Lower lobe of right lung (tissue), 2 donors: Measurements from ENCODE around the gene CDKN2AIP. TPM values are rescaled to one million over a fixed set of nuclear protein-coding genes. Genes with fewer than 3 reads are reported as not detected.

ENCODE experiments used
- ATAC-seq, 2 donors: fragments of 200-7000 bp; cut with Tn5 transposase; one replicate each; pipeline ENCODE4 v1.9.1; 2020 to 2022; ENCODE audit warnings: mild to moderate bottlenecking in 2 of 2, moderate library complexity in 2 of 2
- DNase-seq: peaks from one replicate; pipeline ENCODE4 v3.0.0-alpha.2; 2020
- H3K27ac ChIP-seq: fragments of 200-600 bp; one replicate; pipeline ENCODE4 v1.8.0; 2022
- H3K27me3 ChIP-seq: fragments of 200-600 bp; one replicate; pipeline ENCODE4 v1.8.0; 2022; ENCODE audit warnings: low read depth
- H3K36me3 ChIP-seq: fragments of 200-600 bp; one replicate; pipeline ENCODE4 v1.8.0; 2022; ENCODE audit warnings: mild to moderate bottlenecking
- H3K4me1 ChIP-seq: fragments of 200-600 bp; one replicate; pipeline ENCODE4 v1.8.0; 2022
- H3K4me3 ChIP-seq: fragments of 200-600 bp; one replicate; pipeline ENCODE4 v1.8.0; 2022; ENCODE audit warnings: mild to moderate bottlenecking
- H3K9me3 ChIP-seq: fragments of 200-600 bp; one replicate; pipeline ENCODE4 v1.8.0; 2022
- CTCF ChIP-seq: fragments of 200-600 bp; IDR thresholded peaks from one replicate; pipeline ENCODE4 v1.8.0; 2022; ENCODE audit warnings: antibody characterized with exemption, mild to moderate bottlenecking
- intact Hi-C: fragments of 100-400 bp; cut with DNase I; formaldehyde crosslinking; loops from one replicate; pipeline ENCODE4 v1.11.0; 2022
- total RNA-seq: library from RNA; stranded (reverse); fragmentation: NEBNext Ultra II Directional; extraction: Animal tissue kit (Norgen Biotek cat#: 25700); gene quantifications from one replicate; pipeline ENCODE4 v1.2.1, GENCODE V29; 2021
- donor health status: DM: no; HTN: yes; CAD: no; lungs with severe emphysema.

CDKN2AIP gene
- total RNA-seq, 1 donor from 2014 or later, result 15.4 TPM

DNA sequence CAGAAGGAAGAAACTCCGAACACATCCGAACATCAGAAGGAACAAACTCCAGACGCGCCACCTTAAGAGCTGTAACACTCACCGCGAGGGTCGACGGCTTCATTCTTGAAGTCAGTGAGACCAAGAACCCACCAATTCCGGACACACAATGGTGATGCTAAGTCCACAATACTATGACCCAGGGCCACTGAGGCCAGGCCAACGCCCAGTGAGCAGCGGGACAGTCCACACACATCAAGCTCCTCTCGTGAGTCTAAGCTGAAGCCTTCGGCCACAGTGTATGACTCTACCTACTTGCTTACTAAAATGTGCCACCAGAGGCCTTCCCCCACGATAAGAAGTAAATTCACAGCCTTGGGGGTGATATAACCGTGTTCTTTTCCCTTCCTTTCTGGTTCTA, 10.2 kb upstream of the CDKN2AIP start:
- Histone ChIP-seq H3K36me3 (no peaks in the 10 kb centered on the region), H3K27me3 (no peaks in the 10 kb centered on the region), H3K9me3 (no peaks in the 10 kb centered on the region), H3K4me1 (peaks cover 12% of the 10 kb centered on the region), H3K27ac (no peak overlapping the region), H3K4me3 (no peak overlapping the region)
- TF ChIP-seq CTCF, result no peak
- DNase-seq (no peak), ATAC-seq (no peak)
- intact Hi-C loops, result no loop called here

DNA sequence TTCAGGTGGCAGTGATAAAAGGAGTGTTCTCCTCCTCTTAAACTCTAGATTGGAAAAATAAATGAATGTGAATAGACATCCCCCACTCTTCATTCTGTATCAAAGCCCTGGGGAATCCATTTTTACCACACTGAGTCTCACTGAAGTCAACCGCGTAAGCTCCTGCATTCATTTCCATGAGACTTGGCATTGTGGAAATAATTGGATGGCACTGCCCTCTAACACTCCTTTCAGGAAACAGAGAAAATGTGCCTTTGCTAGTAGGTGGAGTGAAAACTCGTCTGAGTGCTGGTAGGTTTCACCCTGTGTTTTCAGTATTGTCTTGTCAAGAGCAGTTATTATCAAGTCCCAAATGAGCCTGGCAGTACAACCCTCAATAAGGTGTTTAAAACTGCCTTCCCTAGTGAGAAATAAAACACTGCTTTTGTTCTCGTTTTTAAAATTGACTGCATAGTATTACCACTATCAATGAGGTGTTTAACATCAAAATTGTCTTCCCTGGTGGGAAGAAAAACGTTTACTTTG, 9.7 kb upstream of the CDKN2AIP start:
- ATAC-seq (no peak), DNase-seq (no peak)
- intact Hi-C loops, result no loop called here
- Histone ChIP-seq H3K36me3 (no peaks in the 10 kb centered on the region), H3K27me3 (no peaks in the 10 kb centered on the region), H3K27ac (no peak overlapping the region), H3K4me3 (no peak overlapping the region), H3K4me1 (peaks cover 12% of the 10 kb centered on the region), H3K9me3 (no peaks in the 10 kb centered on the region)
- no peak for TF ChIP-seq CTCF

DNA sequence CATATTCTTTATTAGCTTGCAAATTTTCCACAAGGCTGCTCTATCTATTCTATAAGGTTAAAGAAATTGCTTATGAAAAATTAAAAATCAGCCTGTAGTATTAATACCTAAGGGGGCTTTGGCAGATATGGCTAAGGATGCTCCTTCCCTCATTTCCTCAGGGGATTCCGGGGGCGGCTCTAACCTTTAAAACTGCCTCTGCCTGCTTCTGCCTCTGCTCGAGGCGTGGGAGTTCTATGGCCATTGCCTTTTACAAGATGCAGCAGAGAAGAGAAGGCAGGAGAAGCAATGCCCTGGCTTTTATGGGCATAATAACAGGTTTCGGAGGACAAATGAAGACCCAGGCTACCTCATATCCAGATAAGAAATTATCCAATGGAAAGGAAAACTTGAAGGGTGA, 8.6 kb upstream of the CDKN2AIP start:
- H3K27me3 ChIP-seq, result no peaks in the 10 kb centered on the region
- peaks cover 5% of the 10 kb centered on the region for H3K4me1 ChIP-seq
- H3K36me3 ChIP-seq, result no peaks in the 10 kb centered on the region
- H3K27ac ChIP-seq, result no peak overlapping the region
- DNase-seq (no peak), ATAC-seq (no peak)
- no peaks in the 10 kb centered on the region for H3K9me3 ChIP-seq
- intact Hi-C loops, result no loop called here
- no peak overlapping the region for H3K4me3 ChIP-seq
- no peak for TF ChIP-seq CTCF

DNA sequence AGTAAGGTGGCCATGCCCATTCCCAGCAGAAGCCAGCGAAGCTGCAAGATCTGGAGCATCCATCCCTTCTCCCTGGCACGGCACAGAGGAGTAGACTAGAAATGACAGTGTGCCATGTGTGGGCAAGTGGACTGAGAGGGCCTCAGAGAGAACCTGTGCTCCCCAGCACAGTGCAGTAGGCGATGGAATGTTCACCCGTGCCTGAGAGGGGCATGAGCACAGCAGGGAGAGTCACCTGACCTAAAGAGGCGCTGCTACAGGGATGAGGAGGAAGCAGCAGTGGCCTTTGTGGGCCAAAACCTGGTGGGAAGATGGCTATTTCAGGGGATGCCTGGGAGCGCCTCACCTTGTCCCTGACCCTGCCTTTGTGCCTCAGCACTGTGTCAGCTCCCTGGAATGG, 8.0 kb upstream of the CDKN2AIP start:
- Histone ChIP-seq H3K9me3 (no peaks in the 10 kb centered on the region), H3K27me3 (no peaks in the 10 kb centered on the region), H3K36me3 (no peaks in the 10 kb centered on the region), H3K27ac (no peak overlapping the region), H3K4me3 (no peak overlapping the region), H3K4me1 (no peaks in the 10 kb centered on the region)
- intact Hi-C loops, result no loop called here
- no peak for TF ChIP-seq CTCF
- DNase-seq, result no peak
- peak in 1 of 2 donors; percentile 43 for ATAC-seq

DNA sequence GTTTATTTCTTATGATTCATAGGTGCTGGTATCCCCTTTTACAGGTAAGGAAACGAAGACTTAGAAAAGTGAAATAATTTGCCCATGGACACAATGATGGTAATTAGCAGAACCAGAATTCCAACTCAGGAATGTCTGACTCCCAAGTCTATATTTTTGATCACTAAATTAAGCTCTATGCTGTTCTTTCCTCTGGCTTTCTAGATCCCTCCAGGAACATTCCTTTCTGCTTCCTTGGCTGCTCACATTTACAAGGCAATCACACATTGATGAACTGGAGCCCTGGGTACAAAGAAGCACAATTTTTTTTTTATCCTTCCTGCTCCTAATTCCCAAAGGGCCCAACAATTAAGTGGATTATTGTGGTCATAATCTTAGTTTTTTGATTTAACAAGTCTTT, 7.0 kb upstream of the CDKN2AIP start:
- no peak overlapping the region for H3K4me3 ChIP-seq
- no peak for DNase-seq
- intact Hi-C loops, result no loop called here
- H3K27ac ChIP-seq, result no peak overlapping the region
- ATAC-seq, result no peak
- TF ChIP-seq CTCF, result no peak
- no peaks in the 10 kb centered on the region for H3K27me3 ChIP-seq
- no peaks in the 10 kb centered on the region for H3K4me1 ChIP-seq
- H3K9me3 ChIP-seq, result no peaks in the 10 kb centered on the region
- H3K36me3 ChIP-seq, result no peaks in the 10 kb centered on the region
